Measurements from ENCODE around the gene CFAP97D1. TPM values are rescaled to one million over a fixed set of nuclear protein-coding genes. Genes with fewer than 3 reads are reported as not detected.

The CFAP97D1 gene
- not detected in 2 replicates for total RNA-seq

GRCh38 chr17:43780135-43780534, at the start of gene CFAP97D1:
Gene CFAP97D1, plus strand, starts transcription at chr17:43780435. Its CDS starts 28 bp downstream, at chr17:43780463.

DNA sequence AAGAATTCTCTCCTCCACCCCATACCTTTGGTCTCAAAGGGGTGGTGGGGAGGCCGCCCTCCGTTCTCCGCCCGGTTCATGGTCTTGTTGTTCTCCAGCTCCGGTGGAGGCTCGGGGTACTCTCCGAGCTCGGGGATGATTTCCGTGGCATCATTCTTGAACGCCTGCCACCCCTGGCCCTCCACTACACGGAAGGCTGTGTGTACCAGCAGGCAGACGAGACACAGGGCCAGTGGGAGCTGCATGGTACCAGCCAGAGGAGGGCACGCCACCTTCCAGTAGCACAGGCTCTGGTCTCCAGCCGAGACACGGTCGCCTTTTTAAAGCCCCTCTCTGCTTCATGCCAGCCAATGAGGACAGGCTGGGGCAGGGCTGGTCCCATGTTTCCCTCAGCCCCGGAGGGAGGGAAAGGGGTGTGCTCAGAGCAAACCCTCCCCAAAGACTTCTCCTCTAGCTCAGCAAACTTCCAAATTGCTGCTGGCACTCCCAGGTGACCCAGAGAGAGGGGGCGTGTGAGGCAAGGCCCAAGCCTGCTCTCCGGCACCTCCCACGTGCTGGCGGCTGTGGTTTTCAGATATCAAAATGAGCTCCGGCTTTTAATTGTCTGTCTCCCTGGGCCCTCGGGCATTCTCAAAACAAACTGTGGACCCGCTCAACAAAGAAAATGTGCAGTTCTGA, 21.6 kb upstream of the CFAP97D1 start, which contains the start of gene SOST:
Gene SOST, minus strand, starts transcription at position 295 of the 678 bp plus-strand sequence. Its CDS starts 50 bp downstream, at position 245.

DNA sequence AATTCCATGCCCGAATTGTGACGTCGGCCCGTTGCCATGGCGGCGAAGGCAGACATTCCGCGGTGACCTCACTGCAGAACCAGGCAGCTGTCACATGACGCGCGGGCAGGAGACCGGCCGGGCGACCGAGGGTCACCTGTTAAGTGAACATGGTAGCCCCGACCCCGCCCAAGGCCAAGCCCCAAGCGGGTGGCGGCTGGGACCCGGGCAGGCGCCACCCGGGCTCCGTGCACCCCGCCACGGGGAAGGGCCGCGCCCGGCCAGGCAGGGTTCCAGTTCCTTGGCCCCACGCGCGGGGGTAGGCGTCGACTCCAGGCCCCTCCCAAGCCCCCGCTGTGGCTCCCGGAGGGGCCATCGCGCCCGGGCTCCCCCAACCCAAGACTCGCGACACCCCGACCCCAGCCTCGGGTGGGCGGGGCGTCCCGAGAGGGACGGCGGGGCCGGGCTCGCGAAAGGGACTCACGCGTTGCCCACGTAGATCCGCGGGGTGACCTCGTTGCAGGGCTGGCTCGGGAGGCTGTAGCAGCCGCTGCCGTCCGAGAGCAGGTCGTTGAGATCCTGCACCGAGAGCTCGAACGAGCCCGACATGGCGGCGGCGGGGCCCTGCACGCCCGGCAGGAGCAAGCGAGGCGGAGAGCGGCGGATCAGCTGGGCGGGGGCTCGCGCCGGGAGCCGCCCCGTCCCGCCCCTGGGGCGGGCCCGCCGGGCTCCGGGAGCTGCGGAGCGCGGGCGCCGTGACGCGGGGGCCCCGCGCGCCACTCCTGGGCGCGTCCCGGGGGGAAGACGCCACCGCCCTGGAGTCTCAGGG, 1.7 kb upstream of the CFAP97D1 start, which contains the start of gene DUSP3:
Gene DUSP3, minus strand, starts transcription at position 641 of the 808 bp plus-strand sequence. Its CDS starts 53 bp downstream, at position 588.

GRCh38 chr17:43832976-43833829, 53.0 kb downstream of the CFAP97D1 start, which contains the start of gene MPP3:
Gene MPP3, minus strand, starts transcription at chr17:43833146. Its CDS starts 1,240 bp downstream, at chr17:43831906.

Other genes with a start within 250 kb of the CFAP97D1 start
- gene ETV4, start 234.1 kb upstream of the CFAP97D1 start, total RNA-seq: 4.7 and 5.1 TPM in 2 replicates
- gene MEOX1, start 118.5 kb upstream of the CFAP97D1 start, total RNA-seq: 1.2 TPM in 1 of 2 replicates, not detected in the other
- gene SOST, start 21.6 kb upstream of the CFAP97D1 start, total RNA-seq: under 0.01 TPM in 1 of 2 replicates, not detected in the other
- gene DUSP3, start 1.5 kb upstream of the CFAP97D1 start, total RNA-seq: 39.4 and 69.2 TPM in 2 replicates
- 8.2 and 10.0 TPM in 2 replicates for gene MPP3, start 52.7 kb downstream of the CFAP97D1 start, total RNA-seq
- gene CD300LG, start 66.7 kb downstream of the CFAP97D1 start, total RNA-seq: not detected in 2 replicates
- 0.21 and 0.96 TPM in 2 replicates for gene MPP2, start 127.1 kb downstream of the CFAP97D1 start, total RNA-seq
- not detected in 2 replicates for gene PPY, start 162.0 kb downstream of the CFAP97D1 start, total RNA-seq
- 2.1 TPM in 1 of 2 replicates, not detected in the other for gene PYY, start 173.5 kb downstream of the CFAP97D1 start, total RNA-seq
- gene NAGS, start 224.2 kb downstream of the CFAP97D1 start, total RNA-seq: 31.1 and 33.7 TPM in 2 replicates
- 75.9 and 104 TPM in 2 replicates for gene TMEM101, start 234.5 kb downstream of the CFAP97D1 start, total RNA-seq

Data from tracheal epithelial cell (primary cell).